Measurements from ENCODE around the gene F13A1. TPM values are rescaled to one million over a fixed set of nuclear protein-coding genes. Genes with fewer than 3 reads are reported as not detected.

Gene F13A1
- total and polyA plus RNA-seq, 2 donors (not counting 3 experiments of a cell fraction or from before 2014, with no cell fraction given): not detected

DNA sequence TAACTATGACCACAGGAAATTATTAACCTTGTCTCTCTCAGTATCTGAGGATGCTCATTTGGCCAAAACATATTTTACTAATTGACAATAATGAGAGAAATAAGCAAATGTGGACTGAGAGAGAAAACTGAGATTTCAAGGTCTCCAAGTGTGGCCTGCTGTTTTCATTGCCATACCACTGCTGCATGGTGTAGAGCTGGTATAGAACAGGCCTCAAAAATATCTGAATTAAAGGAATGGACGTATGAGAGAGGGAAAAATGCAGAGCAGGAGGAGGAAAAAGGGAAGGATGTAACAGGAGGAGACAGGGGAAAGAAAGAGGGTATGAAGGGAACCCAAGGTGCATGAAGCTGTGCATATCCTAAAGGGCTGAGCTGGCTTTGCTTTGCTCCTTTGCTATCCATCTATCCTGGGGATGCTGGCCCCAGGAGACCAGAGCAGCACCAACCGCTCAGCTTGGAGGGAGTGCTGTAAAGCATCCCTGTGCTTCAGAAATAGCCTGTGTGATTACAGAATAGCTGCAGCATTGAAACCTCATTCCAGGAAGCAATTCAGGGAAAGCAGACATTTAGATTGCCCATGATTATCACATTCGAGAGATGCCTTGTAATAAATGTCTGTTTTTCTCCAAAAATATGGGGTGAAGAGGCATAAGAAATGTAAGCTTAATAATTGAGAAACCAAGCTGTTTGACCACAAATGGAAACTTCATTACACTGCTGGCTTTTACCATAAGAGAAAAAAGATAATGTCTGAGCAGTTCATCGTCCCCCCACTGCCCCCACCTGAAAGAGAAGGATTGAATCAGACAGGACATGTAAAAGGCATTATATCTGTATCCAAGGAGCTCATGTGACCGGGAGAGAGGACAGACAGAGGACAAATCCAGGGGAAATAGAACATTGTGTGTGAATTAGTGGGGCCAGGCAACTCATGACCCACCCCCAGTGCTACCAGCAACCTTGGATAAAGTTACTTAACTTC is 80.6 kb downstream of the F13A1 start:
- intact Hi-C loops (cut with micrococcal nuclease) (loop anchor here (10.0 kb wide), 1 partner anchor 105 kb away; no protein-coding TSS in a partner anchor), dilution Hi-C loops (cut with MboI; ENCODE audit: extremely low pct_ligation_motif_present, low sequenced_read_pairs) (no loop called here)
- Histone ChIP-seq H3K79me2 (ENCODE audit: control insufficient read depth, insufficient read depth, low read length) (no peaks in the 10 kb centered on the region), H4K20me1 (replicated peaks; ENCODE audit: control insufficient read depth, extremely low read depth, insufficient read depth, low read length) (no peaks in the 10 kb centered on the region), H3K9me1 (replicated peaks; ENCODE audit: control insufficient read depth, extremely low read depth, insufficient read depth, low read length) (no peaks in the 10 kb centered on the region), H2AFZ (ENCODE audit: low read depth, low read length) (no peak overlapping the region), H3K9ac (replicated peaks; ENCODE audit: extremely low read depth, insufficient read depth, low read length) (no peak overlapping the region), H3K4me1 (ENCODE audit: control insufficient read depth, extremely low read depth, insufficient read depth, low read length) (no peaks in the 10 kb centered on the region), H3K27ac (ENCODE audit: insufficient read depth, low read depth, low read length) (no peak overlapping the region), H3K4me2 (ENCODE audit: insufficient read depth, low read length) (no peak overlapping the region), H3K27me3 (ENCODE audit: control insufficient read depth in 2 of 2, insufficient read depth in 2 of 2, low read length in 2 of 2) (no peaks in the 10 kb centered on the region), H3K36me3 (ENCODE audit: control insufficient read depth in 2 of 2, extremely low read depth in 1 of 2, insufficient read depth in 2 of 2, low read length in 2 of 2) (no peaks in the 10 kb centered on the region), H3K9me3 (replicated peaks; ENCODE audit: control insufficient read depth, insufficient read depth, low read length) (peaks cover 2% of the 10 kb centered on the region), H3K4me3 (replicated peaks in 1 of 3; ENCODE audit: insufficient read depth in 1 of 3, low read depth in 1 of 3, low read length in 3 of 3) (no peak overlapping the region)
- FAIRE-seq: no peak
- TF ChIP-seq FOS (IDR thresholded peaks at IDR 0.05; ENCODE audit: borderline replicate concordance, insufficient read depth, low read length) (no peak), JUN (IDR thresholded peaks at IDR 0.05; ENCODE audit: borderline replicate concordance, insufficient read depth, insufficient read length, low read depth) (no peak), POLR2A (IDR thresholded peaks at IDR 0.05; ENCODE audit: low read depth, low read length) (no peak), EZH2 (IDR thresholded peaks at IDR 0.05; ENCODE audit: borderline replicate concordance, low read depth, low read length, severe bottlenecking) (no peak), POLR2AphosphoS5 (IDR thresholded peaks at IDR 0.05; ENCODE audit: insufficient read depth, low read depth, low read length) (no peak), GATA2 (IDR thresholded peaks at IDR 0.05; ENCODE audit: insufficient read depth, insufficient read length, low read depth, low read length) (no peak), MYC (IDR thresholded peaks at IDR 0.05; ENCODE audit: low read depth, low read length) (no peak)
- TF ChIP-seq, protein P1, sequence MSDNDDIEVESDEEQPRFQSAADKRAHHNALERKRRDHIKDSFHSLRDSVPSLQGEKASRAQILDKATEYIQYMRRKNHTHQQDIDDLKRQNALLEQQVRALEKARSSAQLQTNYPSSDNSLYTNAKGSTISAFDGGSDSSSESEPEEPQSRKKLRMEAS (IDR thresholded peaks at IDR 0.05; ENCODE audit: insufficient read depth, insufficient read length): no peak
- TF ChIP-seq, protein P2, sequence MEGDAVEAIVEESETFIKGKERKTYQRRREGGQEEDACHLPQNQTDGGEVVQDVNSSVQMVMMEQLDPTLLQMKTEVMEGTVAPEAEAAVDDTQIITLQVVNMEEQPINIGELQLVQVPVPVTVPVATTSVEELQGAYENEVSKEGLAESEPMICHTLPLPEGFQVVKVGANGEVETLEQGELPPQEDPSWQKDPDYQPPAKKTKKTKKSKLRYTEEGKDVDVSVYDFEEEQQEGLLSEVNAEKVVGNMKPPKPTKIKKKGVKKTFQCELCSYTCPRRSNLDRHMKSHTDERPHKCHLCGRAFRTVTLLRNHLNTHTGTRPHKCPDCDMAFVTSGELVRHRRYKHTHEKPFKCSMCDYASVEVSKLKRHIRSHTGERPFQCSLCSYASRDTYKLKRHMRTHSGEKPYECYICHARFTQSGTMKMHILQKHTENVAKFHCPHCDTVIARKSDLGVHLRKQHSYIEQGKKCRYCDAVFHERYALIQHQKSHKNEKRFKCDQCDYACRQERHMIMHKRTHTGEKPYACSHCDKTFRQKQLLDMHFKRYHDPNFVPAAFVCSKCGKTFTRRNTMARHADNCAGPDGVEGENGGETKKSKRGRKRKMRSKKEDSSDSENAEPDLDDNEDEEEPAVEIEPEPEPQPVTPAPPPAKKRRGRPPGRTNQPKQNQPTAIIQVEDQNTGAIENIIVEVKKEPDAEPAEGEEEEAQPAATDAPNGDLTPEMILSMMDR (IDR thresholded peaks at IDR 0.05; ENCODE audit: extremely low read depth in 1 of 2, insufficient read depth in 1 of 2, low read depth in 1 of 2, low read length in 2 of 2): no peak
- no TSS peak for BruUV-seq (replicated peaks)
- CTCF ChIA-PET: interaction anchor here (1.1 kb wide), 1 partner anchor 12 kb away, joined by 3 read pairs; no protein-coding TSS in a partner anchor
- no peak for DNase-seq (ENCODE audit: low read depth, low spot score)
- POLR2A ChIA-PET: no interaction called here
